ENCODE data around the gene CLTB.

Gene CLTB

GRCh38 chr5:176382721-176383120 lies 33.6 kb downstream of the CLTB start:
- no peak for DNase-seq (ENCODE audit: low spot score)

- DNase-seq (ENCODE audit: low spot score): no peak
Measured at GRCh38 chr5:176381979-176382378, 34.4 kb downstream of the CLTB start.

- no peak for DNase-seq (ENCODE audit: low spot score)
Measured at GRCh38 chr5:176381423-176381822, 34.9 kb downstream of the CLTB start.

GRCh38 chr5:176379881-176380280 lies 36.5 kb downstream of the CLTB start:
- DNase-seq (ENCODE audit: low spot score): peak; percentile 23

GRCh38 chr5:176373100-176373818 lies 43.1 kb downstream of the CLTB start:
- DNase-seq (ENCODE audit: low spot score): peak; percentile 26

- DNase-seq (ENCODE audit: low spot score): no peak
Measured at GRCh38 chr5:176371621-176372539, 44.5 kb downstream of the CLTB start.

- DNase-seq (ENCODE audit: low spot score): no peak
Measured at GRCh38 chr5:176369934-176370711, 46.2 kb downstream of the CLTB start.

- no peak for DNase-seq (ENCODE audit: low spot score)
Measured at GRCh38 chr5:176368726-176369125, 47.6 kb downstream of the CLTB start.

- no peak for DNase-seq (ENCODE audit: low spot score)
Measured at GRCh38 chr5:176366232-176366894, 50.0 kb downstream of the CLTB start.

GRCh38 chr5:176365351-176366231 lies 50.7 kb downstream of the CLTB start, which contains the start of gene ARL10:
Gene ARL10 (plus strand): TSS chr5:176365487. CDS start chr5:176365564, 77 bp downstream.
- DNase-seq (ENCODE audit: low spot score): peak; percentile 54

GRCh38 chr5:176364765-176365350 lies 51.5 kb downstream of the CLTB start:
- no peak for DNase-seq (ENCODE audit: low spot score)

GRCh38 chr5:176362233-176362490 lies 54.2 kb downstream of the CLTB start:
- DNase-seq (ENCODE audit: low spot score): peak; percentile 51

- peak; percentile 85 for DNase-seq (ENCODE audit: low spot score)
Measured at GRCh38 chr5:176361437-176362232, 54.7 kb downstream of the CLTB start, which contains the start of gene KIAA1191. Gene KIAA1191 (minus strand): TSS chr5:176361764. CDS start chr5:176359508, 2,256 bp downstream.

- no peak for DNase-seq (ENCODE audit: low spot score)
Measured at GRCh38 chr5:176360894-176361436, 55.4 kb downstream of the CLTB start.

- DNase-seq (ENCODE audit: low spot score): no peak
Measured at GRCh38 chr5:176359658-176360057, 56.7 kb downstream of the CLTB start.

- DNase-seq (ENCODE audit: low spot score): no peak
Measured at GRCh38 chr5:176356179-176356566, 60.2 kb downstream of the CLTB start.

- no peak for DNase-seq (ENCODE audit: low spot score)
Measured at GRCh38 chr5:176355400-176356178, 60.8 kb downstream of the CLTB start.

- DNase-seq (ENCODE audit: low spot score): no peak
Measured at GRCh38 chr5:176353533-176353932, 62.8 kb downstream of the CLTB start.

Measured in germinal center (tissue), 1 donor.